ENCODE results near the gene LRRC43.
A peak's percentile ranks its signal among the peaks of the same experiment; 100 is the strongest.
"Not testable (repeated sequence)": the region's sequence is repeated elsewhere in the genome, so short reads cannot be mapped to it uniquely, and the experiment has no call there.

Gene LRRC43

DNA sequence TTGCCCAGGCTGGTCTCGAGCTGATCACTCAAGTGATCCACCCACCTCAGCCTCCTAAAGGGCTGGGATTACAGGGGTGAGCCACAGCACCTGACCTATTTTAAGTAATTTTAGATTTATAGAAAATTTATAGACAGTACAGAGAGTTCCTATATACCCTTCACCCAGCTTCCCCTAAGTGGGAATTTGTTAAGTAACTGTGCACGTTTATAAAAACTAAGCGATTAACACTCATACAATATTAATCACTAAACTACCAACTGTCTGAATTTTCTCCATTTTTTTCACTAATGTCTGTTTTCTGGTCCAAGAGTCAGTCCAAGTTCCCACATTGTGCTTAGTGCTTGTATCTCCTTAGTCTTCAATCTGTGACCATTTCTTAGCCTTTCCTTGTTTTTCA is 14.4 kb upstream of the LRRC43 start:
- Mint-ChIP-seq H3K4me3 (no peak overlapping the region), H3K4me1 (ENCODE audit: low read depth) (no peaks in the 10 kb centered on the region), H3K9me3 (no peaks in the 10 kb centered on the region), H3K36me3 (ENCODE audit: low read depth) (no peaks in the 10 kb centered on the region), H3K27ac (no peak overlapping the region), H3K27me3 (peaks cover 3% of the 10 kb centered on the region)
- intact Hi-C loops (cut with micrococcal nuclease) = no loop called here

DNA sequence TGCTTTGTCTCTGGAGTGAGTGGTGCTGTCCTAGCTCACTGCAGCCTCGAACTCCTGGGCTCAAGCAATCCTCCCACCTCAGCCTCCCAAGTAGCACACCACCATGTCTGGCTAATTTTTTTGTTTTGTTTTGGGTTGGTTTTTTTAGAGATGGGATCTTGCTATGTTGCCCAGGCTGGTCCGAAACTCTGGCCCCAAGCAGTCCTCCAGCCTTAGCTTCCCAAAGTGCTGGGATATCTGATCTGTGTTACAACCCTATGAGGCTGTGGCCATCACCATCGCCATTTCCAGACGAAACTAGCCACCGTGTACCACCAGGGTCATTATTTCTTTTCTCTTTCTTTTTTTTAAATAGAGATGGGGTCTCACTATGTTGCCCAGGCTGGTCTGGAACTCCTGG is 11.5 kb upstream of the LRRC43 start:
- intact Hi-C loops (cut with micrococcal nuclease) = no loop called here
- H3K27ac Mint-ChIP-seq = no peak overlapping the region
- H3K36me3 Mint-ChIP-seq (ENCODE audit: low read depth) = no peaks in the 10 kb centered on the region
- peaks cover 6% of the 10 kb centered on the region for H3K27me3 Mint-ChIP-seq
- no peaks in the 10 kb centered on the region for H3K9me3 Mint-ChIP-seq
- H3K4me3 Mint-ChIP-seq = no peak overlapping the region
- no peaks in the 10 kb centered on the region for H3K4me1 Mint-ChIP-seq (ENCODE audit: low read depth)

DNA sequence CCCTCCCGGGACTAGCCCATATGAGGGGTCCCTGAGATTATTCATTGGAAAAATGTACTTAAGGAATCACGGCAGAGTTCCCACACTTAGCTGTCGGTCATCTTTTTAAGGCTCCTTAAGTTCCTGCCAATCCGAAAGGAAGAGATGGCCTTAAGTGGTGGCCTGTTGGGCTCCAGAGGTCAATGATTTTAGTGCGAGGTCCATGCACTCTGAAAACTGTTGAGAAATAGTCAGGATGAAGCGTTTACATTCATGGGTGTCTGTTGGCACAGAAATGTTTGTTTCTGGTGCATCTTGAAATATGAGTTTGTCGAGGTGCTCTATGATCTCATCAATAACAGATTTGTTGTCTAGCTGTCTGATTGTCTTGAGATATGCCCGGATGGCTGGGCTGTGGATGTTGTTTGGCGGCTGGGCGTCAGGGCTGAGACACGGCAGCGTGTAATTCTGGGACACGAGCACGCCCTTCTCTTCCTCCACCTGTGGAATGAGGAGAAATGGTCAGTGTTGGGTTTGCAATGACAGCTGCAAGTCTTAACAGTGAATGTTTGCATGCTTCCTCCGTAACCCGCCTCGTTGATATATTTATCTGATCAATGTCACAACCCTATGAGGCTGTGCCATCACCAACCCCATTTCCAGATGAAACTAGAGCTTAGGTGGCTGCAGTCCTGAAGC is 10.5 kb upstream of the LRRC43 start:
- H3K27ac Mint-ChIP-seq = no peak overlapping the region
- H3K4me1 Mint-ChIP-seq (ENCODE audit: low read depth) = no peaks in the 10 kb centered on the region
- peaks cover 6% of the 10 kb centered on the region for H3K27me3 Mint-ChIP-seq

DNA sequence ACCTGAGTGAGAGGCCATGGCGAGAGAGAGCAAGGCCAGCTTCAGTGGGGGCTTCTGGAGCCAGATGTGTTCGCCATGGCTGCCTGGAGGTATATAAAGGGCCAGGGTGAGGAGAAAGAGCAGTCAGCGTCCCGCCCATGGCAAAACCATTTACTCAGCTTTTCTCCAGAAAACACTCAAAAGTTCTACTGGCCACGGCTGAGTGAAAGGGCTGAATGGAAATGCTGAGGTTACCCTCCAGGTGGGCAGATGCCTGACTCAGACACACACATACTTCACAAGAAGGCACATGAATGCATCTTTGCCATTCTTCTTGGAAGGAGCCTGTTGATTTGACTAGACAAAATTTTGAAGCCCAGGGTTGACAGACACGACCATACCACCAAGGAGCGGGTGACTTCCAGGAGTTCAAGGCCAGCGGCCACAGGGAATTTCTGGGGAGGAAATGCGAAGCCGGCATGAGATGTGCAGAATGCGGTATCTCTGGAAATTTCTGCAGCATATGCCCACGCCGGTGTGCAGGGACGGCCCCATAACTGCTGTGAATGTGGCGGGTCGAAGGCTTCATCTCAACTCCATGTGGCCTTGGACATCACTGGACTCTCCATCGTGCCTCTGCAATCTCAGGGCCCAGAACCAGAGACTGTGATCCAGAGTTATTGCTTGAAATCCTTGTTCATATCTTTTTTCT is 8.6 kb upstream of the LRRC43 start, which contains the start of gene IL31:
Gene IL31 (minus strand): TSS at position 67 of the 691 bp plus-strand sequence. CDS start 49 bp downstream, at position 18.
- Mint-ChIP-seq H3K27me3 (peaks cover 6% of the 10 kb centered on the region), H3K27ac (no peak within 1 kb of the TSS), H3K4me1 (ENCODE audit: low read depth) (no peaks in the 10 kb centered on the region), H3K36me3 (ENCODE audit: low read depth) (no peaks in the 10 kb centered on the region), H3K4me3 (no peak within 1 kb of the TSS), H3K9me3 (no peaks in the 10 kb centered on the region)
- intact Hi-C loops (cut with micrococcal nuclease) = no loop called here

More for the DNA sequence above, 10.5 kb upstream of the LRRC43 start:
- no peaks in the 10 kb centered on the region for H3K36me3 Mint-ChIP-seq (ENCODE audit: low read depth)
- H3K4me3 Mint-ChIP-seq = no peak overlapping the region
- no peaks in the 10 kb centered on the region for H3K9me3 Mint-ChIP-seq
- intact Hi-C loops (cut with micrococcal nuclease) = no loop called here

DNA sequence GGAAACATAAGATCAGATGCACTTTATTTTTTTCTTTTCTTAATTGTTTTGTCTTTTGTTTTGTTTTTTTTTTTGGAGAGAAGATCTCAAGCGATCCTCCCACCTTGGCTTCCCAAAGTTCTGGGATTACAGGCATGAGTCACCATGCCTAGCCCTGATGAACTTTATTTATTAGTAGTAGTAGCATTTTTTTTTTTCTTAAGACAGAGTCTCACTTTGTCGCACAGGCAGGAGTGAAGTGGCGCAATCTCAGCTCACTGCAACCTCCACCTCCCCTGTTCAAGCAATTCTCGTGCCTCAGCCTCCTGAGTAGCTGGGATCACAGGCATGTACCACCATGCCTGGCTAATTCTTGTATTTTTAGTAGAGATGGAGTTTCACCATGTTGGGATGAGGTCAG is 6.5 kb upstream of the LRRC43 start:
- H3K9me3 Mint-ChIP-seq; H3K36me3 Mint-ChIP-seq (ENCODE audit: low read depth); H3K4me3 Mint-ChIP-seq; intact Hi-C loops (cut with micrococcal nuclease); H3K4me1 Mint-ChIP-seq (ENCODE audit: low read depth); H3K27ac Mint-ChIP-seq; H3K27me3 Mint-ChIP-seq: not testable (repeated sequence)

DNA sequence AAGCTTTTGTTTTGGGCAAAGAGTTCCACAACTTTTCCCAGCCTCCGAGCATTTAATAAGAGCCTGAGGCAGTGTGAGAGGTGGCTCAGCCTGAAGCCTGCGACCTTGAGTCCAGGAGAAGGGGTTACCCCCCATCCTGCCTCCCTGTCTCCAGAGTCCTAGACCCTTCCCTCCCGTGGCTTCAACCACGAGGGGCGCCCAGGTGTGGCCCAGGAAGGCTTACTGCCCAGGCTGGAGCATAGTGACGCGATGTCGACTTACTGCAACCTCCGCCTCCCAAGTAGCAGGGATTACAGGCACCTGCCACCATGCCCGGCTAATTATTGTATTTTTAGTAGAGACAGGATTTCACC is 641 bp downstream of the LRRC43 start:
- no peaks in the 10 kb centered on the region for H3K36me3 Mint-ChIP-seq (ENCODE audit: low read depth)
- H3K27ac Mint-ChIP-seq = no peak overlapping the region
- intact Hi-C loops (cut with micrococcal nuclease) = no loop called here
- peak overlapping the region; percentile 72 for H3K4me3 Mint-ChIP-seq
- H3K9me3 Mint-ChIP-seq = no peaks in the 10 kb centered on the region
- peaks cover 19% of the 10 kb centered on the region for H3K4me1 Mint-ChIP-seq (ENCODE audit: low read depth)
- peaks cover 36% of the 10 kb centered on the region for H3K27me3 Mint-ChIP-seq

DNA sequence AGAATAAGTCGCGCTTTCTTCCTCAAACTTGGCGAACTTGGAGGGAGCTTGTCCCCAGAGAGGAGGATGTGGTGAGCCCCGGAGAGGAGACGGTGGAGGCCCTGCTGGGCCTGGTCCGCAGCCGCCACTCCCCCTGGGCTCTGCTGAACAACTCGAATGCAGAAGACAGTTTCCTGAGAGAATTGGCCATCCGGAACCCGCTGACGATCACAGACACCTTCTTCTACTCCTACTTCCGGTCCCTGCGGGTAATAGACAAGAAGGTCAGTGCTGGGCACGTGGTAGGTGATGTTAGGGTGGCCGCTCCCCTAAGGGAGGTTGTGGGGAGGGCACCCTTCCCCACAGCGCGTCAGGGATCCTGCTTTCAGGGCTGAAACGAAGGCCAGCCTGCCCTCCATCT is 1.6 kb downstream of the LRRC43 start:
- intact Hi-C loops (cut with micrococcal nuclease) = no loop called here
- H3K9me3 Mint-ChIP-seq = no peaks in the 10 kb centered on the region
- H3K27ac Mint-ChIP-seq = no peak overlapping the region
- H3K36me3 Mint-ChIP-seq (ENCODE audit: low read depth) = no peaks in the 10 kb centered on the region
- H3K4me1 Mint-ChIP-seq (ENCODE audit: low read depth) = peaks cover 19% of the 10 kb centered on the region
- H3K27me3 Mint-ChIP-seq = peaks cover 36% of the 10 kb centered on the region
- peak overlapping the region; percentile 45 for H3K4me3 Mint-ChIP-seq

DNA sequence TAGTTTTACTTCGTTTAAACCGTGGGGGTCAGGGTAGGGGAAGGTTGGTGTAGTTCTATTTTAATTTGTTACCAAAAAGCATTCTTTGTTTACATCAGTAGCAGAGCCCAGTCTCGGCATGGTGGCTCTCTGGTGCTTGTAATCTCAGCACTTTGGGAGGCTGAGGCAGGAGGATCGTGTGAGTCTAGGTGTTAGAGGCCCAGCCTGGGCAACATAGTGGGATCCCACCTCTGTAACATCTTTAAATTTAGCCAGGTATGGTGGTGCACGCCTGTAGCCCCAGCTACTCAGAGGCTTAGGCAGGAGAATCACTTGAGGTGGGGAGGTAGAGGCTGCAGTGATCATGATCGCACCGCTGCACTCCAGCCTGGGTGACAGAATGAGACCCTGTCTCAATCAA is 2.2 kb downstream of the LRRC43 start:
- Mint-ChIP-seq H3K4me1 (ENCODE audit: low read depth) (peaks cover 19% of the 10 kb centered on the region), H3K27me3 (peaks cover 36% of the 10 kb centered on the region), H3K27ac (no peak overlapping the region), H3K36me3 (ENCODE audit: low read depth) (no peaks in the 10 kb centered on the region), H3K9me3 (no peaks in the 10 kb centered on the region), H3K4me3 (no peak overlapping the region)
- intact Hi-C loops (cut with micrococcal nuclease) = no loop called here

DNA sequence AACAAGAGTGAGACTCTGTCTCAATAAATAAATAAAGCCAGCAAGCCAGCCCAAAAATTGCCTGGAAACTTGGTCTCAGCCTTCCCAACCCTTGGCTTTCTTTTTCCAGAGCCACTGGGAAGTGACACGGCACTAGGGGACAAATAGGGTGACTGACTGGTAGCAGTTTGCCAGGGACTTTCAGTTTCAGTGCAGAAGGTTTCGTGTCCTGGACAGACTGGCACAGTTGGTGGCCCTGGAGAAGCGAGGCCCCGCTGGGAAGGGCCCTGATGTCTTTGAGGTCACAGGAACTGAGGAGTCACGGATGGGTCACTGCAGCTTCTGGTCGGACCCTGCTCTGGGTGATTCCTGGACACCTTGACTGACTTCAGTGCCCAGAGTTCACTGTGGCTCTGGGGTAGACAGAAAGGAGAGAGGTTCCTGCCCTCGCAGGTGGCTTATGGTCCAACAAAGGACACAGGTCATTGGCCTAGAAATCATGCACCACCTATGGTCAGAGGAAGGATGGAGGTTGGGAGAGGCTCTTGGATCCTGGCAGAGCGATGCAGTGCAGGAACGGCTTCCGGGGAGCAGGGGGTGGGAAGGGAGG is 2.7 kb downstream of the LRRC43 start:
- Mint-ChIP-seq H3K4me1 (ENCODE audit: low read depth) (peaks cover 19% of the 10 kb centered on the region), H3K27me3 (peaks cover 34% of the 10 kb centered on the region), H3K27ac (no peak overlapping the region), H3K36me3 (ENCODE audit: low read depth) (no peaks in the 10 kb centered on the region), H3K9me3 (no peaks in the 10 kb centered on the region), H3K4me3 (no peak overlapping the region)
- intact Hi-C loops (cut with micrococcal nuclease) = no loop called here

DNA sequence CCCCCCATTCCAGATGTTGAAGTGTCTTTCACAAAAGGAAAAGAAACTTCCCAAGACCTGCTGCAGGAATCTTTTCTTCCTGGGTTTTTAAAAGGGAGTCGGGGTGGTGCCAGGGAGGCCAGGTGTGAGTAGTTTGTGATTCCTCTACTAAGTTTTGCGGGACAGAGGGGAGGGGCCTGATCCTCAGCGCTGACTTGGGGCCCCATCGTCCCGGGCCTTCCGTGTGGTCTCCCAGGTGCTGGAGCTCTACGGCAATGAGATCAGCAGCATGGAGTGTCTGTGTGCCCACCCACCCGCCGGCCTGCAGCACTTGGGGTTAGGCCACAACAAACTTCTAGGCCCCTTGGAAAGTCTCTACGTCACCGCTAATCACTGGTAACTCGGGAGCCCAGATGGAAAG is 4.5 kb downstream of the LRRC43 start:
- no peak overlapping the region for H3K4me3 Mint-ChIP-seq
- no peak overlapping the region for H3K27ac Mint-ChIP-seq
- H3K27me3 Mint-ChIP-seq = peaks cover 27% of the 10 kb centered on the region
- intact Hi-C loops (cut with micrococcal nuclease) = no loop called here
- H3K4me1 Mint-ChIP-seq (ENCODE audit: low read depth) = peaks cover 19% of the 10 kb centered on the region
- no peaks in the 10 kb centered on the region for H3K36me3 Mint-ChIP-seq (ENCODE audit: low read depth)
- no peaks in the 10 kb centered on the region for H3K9me3 Mint-ChIP-seq

DNA sequence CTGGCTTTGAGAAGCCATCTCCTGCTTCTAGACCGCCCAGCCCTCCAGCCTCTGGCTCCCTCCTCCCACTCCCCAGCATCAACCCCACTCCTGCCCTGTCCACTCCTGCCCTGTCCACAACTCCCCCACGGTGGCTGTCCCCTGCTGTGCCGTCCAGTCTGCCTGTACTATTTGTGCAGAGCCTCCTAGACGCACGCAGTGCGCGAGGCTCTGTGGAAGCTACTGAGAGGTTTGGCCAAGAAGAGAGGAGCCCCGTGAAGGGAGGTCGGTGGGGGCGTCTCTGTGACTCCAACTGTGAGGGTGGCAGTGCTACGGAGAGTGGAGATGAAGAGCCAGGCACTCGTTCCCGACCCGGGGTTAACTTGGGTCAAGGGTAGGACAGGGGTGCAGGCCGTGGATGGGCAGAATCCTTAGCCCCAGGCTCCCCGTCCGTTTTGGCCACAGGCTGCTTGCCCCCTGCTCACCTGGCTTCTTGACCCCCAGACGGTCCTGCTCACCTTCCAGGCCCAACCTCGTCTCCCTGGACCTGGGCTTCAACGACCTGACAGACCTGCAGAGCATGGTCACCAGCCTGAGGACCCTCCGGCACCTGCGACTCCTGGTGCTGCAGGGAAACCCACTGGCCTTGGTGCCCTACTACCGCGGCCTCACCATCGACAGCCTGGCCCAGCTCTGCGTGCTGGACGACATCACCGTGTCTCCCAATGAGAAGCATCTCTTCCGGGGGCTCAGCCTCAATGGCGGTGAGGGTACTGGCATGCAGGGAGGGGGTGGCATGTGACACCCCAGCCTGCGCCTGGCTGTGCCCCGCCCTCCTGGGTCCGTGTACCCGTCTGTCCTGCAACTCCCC is 6.9 kb downstream of the LRRC43 start:
- H3K4me3 Mint-ChIP-seq = no peak overlapping the region
- no peaks in the 10 kb centered on the region for H3K9me3 Mint-ChIP-seq
- H3K27me3 Mint-ChIP-seq = peaks cover 6% of the 10 kb centered on the region
- H3K27ac Mint-ChIP-seq = no peak overlapping the region
- H3K36me3 Mint-ChIP-seq (ENCODE audit: low read depth) = no peaks in the 10 kb centered on the region
- peaks cover 14% of the 10 kb centered on the region for H3K4me1 Mint-ChIP-seq (ENCODE audit: low read depth)
- intact Hi-C loops (cut with micrococcal nuclease) = loop anchor here (5.0 kb wide), 1 partner anchor 138 kb away; no protein-coding TSS in a partner anchor

DNA sequence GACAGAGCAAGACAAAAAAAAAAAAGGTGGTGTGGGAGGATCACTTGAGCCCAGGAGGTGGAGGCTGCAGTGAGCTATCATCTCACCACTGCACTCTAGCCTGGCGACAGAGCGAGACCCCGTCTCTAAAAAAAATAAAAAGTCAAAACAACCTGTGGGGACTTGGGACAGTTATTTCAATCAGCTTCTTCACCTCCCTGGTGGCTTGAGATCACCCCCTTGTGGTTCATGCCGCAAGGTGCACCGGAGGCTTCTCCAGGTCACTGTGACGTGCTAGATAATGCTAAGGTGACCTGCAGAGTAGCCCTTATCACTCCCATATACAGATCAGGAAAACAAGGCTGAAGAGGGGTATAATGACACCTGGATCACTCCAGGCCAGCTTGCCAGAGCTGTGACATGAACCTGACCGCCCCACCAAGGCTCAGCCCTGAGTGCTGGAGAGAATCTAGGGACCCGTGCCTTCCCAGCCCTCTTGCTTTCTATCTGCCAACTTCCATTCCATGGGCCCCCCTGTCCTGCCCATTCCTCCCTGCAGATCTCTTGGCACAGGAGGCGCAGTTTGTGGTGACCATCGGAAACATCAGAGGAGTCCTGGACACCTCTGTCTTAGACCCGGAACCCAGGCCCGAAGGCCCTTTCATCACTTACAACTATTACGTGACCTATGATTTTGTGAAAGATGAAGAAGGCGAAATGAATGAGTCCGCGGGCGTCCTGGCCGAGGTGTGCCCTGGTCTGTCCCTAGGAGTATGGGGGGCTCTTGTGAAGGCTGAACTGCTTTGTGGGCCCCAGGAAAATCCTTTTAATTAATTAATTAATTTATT is 8.1 kb downstream of the LRRC43 start:
- Mint-ChIP-seq H3K4me3 (no peak overlapping the region), H3K9me3 (no peaks in the 10 kb centered on the region), H3K4me1 (ENCODE audit: low read depth) (peaks cover 3% of the 10 kb centered on the region), H3K36me3 (ENCODE audit: low read depth) (no peaks in the 10 kb centered on the region), H3K27ac (no peak overlapping the region), H3K27me3 (peaks cover 2% of the 10 kb centered on the region)
- intact Hi-C loops (cut with micrococcal nuclease) = loop anchor here (5.0 kb wide), 1 partner anchor 139 kb away; no protein-coding TSS in a partner anchor

DNA sequence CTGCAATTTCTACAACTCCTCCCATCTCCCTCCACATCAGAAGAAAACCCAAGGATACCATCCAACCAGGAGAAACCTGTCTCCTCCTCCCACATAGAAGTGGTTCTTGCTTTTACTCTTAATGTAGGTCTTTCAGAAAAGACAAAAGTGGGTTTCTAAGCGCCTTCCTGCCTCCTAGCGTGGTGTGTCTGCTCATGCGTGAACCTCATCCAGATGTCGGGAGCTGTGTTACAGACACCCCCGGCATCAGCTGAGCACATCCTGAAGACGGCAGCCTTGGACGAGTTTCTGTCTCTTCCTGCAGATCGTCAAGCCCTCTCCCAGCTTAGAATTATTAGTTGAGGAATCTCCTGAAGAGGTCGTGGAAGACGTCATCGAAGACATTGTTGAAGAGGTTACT is 9.5 kb downstream of the LRRC43 start:
- intact Hi-C loops (cut with micrococcal nuclease) = loop anchor here (5.0 kb wide), 1 partner anchor 140 kb away; no protein-coding TSS in a partner anchor
- peaks cover 10% of the 10 kb centered on the region for H3K4me1 Mint-ChIP-seq (ENCODE audit: low read depth)
- no peak overlapping the region for H3K4me3 Mint-ChIP-seq
- no peaks in the 10 kb centered on the region for H3K9me3 Mint-ChIP-seq
- H3K36me3 Mint-ChIP-seq (ENCODE audit: low read depth) = no peaks in the 10 kb centered on the region
- peaks cover 7% of the 10 kb centered on the region for H3K27me3 Mint-ChIP-seq
- H3K27ac Mint-ChIP-seq = no peak overlapping the region
